CD14-positive monocyte (primary cell): ENCODE results near the gene KRTAP9-9. TPM values are rescaled to one million over a fixed set of nuclear protein-coding genes. Genes with fewer than 3 reads are reported as not detected.
"Not testable (repeated sequence)": the region's sequence is repeated elsewhere in the genome, so short reads cannot be mapped to it uniquely, and the experiment has no call there.

Source experiments
- DNase-seq, 3 donors: peaks; one replicate each; pipeline ENCODE4 v3.0.0-alpha.2; 2011 to 2022
- H2AFZ ChIP-seq: 2 replicates; pipeline ENCODE4 v1.6.0; 2012; ENCODE audit warnings: mild to moderate bottlenecking, low read depth, low read length, inconsistent platforms; ENCODE audit not compliant: insufficient read depth, poor library complexity, severe bottlenecking
- H3K27ac ChIP-seq, 2 donors: 1 replicate in 1 of 2; 2 replicates in 1 of 2; pipeline ENCODE4 v1.5.1; 2012 to 2013; ENCODE audit warnings: low read length in 2 of 2, control low read depth in 1 of 2, inconsistent platforms in 1 of 2, low read depth in 1 of 2, mild to moderate bottlenecking in 1 of 2
- H3K27me3 ChIP-seq, 2 donors: one replicate each; pipeline versions ENCODE4 v1.6.0 to v1.6.1; 2011 to 2013; ENCODE audit warnings: low read length in 2 of 2; ENCODE audit not compliant: control insufficient read depth in 2 of 2, insufficient read depth in 2 of 2
- H3K36me3 ChIP-seq, 2 donors: replicated peaks in 1 of 2; 1 replicate in 1 of 2; 2 replicates in 1 of 2; pipeline versions ENCODE4 v1.5.1 to v1.6.1; 2012 to 2013; ENCODE audit warnings: low read length in 2 of 2, control low read depth in 1 of 2, inconsistent platforms in 1 of 2, mild to moderate bottlenecking in 1 of 2; ENCODE audit not compliant: insufficient read depth in 2 of 2, control insufficient read depth in 1 of 2
- H3K4me1 ChIP-seq, 2 donors: 1 replicate in 1 of 2; 2 replicates in 1 of 2; pipeline versions ENCODE4 v1.5.1 to v1.6.1; 2012 to 2013; ENCODE audit warnings: low read length in 2 of 2, control low read depth in 1 of 2, inconsistent platforms in 1 of 2, mild to moderate bottlenecking in 1 of 2, moderate library complexity in 1 of 2; ENCODE audit not compliant: insufficient read depth in 2 of 2, control insufficient read depth in 1 of 2
- H3K4me2 ChIP-seq: replicated peaks from 2 replicates; pipeline ENCODE3; 2012; ENCODE audit warnings: low read length, moderate library complexity, mild to moderate bottlenecking; ENCODE audit not compliant: poor library complexity, severe bottlenecking; ENCODE audit errors: extremely low read depth
- H3K4me3 ChIP-seq, 3 experiments: fragments of 200-600 bp in 1 of 3; sonication (generic) in 1 of 3; replicated peaks in 1 of 3; 1 replicate in 2 of 3; 2 replicates in 1 of 3; pipeline ENCODE4 v1.5.1; 2011 to 2013; ENCODE audit warnings: low read length in 3 of 3, mild to moderate bottlenecking in 3 of 3, control low read depth in 2 of 3, low read depth in 2 of 3, inconsistent platforms in 1 of 3, moderate library complexity in 1 of 3
- H3K79me2 ChIP-seq: 2 replicates; pipeline ENCODE4 v1.6.0; 2012; ENCODE audit warnings: mild to moderate bottlenecking, control low read depth, inconsistent platforms, low read length, moderate library complexity; ENCODE audit not compliant: insufficient read depth
- H3K9ac ChIP-seq: 2 replicates; pipeline ENCODE4 v1.6.0; 2017; ENCODE audit warnings: low read length, mild to moderate bottlenecking; ENCODE audit not compliant: insufficient read depth, poor library complexity, severe bottlenecking
- H3K9me3 ChIP-seq, 2 donors: replicated peaks in 1 of 2; 1 replicate in 1 of 2; 2 replicates in 1 of 2; pipeline versions ENCODE4 v1.5.1 to v1.6.1; 2012 to 2013; ENCODE audit warnings: low read length in 2 of 2, control low read depth in 1 of 2; ENCODE audit not compliant: control insufficient read depth in 1 of 2, insufficient read depth in 1 of 2
- H4K20me1 ChIP-seq: 2 replicates; pipeline ENCODE4 v1.6.0; 2012; ENCODE audit warnings: mild to moderate bottlenecking, low read length, control low read depth, moderate library complexity; ENCODE audit not compliant: insufficient read depth
- H3K27ac Mint-ChIP-seq, 7 donors: one replicate each; pipeline ENCODE4 v1.8.0; 2020; ENCODE audit warnings: mild to moderate bottlenecking in 7 of 7, mixed read lengths in 7 of 7, moderate library complexity in 6 of 7, inconsistent platforms in 2 of 7
- H3K27me3 Mint-ChIP-seq, 3 donors: one replicate each; pipeline ENCODE4 v1.8.0; 2021 to 2022; ENCODE audit warnings: low read depth in 3 of 3, mild to moderate bottlenecking in 3 of 3, mixed read lengths in 3 of 3, moderate library complexity in 3 of 3, inconsistent platforms in 1 of 3
- H3K36me3 Mint-ChIP-seq, 2 donors: one replicate each; pipeline ENCODE4 v1.8.0; 2020; ENCODE audit warnings: mixed read lengths in 2 of 2, inconsistent platforms in 1 of 2, mild to moderate bottlenecking in 1 of 2
- H3K4me1 Mint-ChIP-seq: one replicate; pipeline ENCODE4 v1.8.0; 2020; ENCODE audit warnings: mild to moderate bottlenecking, mixed read lengths
- H3K4me3 Mint-ChIP-seq, 2 donors: one replicate each; pipeline ENCODE4 v1.8.0; 2020; ENCODE audit warnings: mild to moderate bottlenecking in 2 of 2, mixed read lengths in 2 of 2, moderate library complexity in 1 of 2
- H3K9me3 Mint-ChIP-seq, 7 donors: one replicate each; pipeline ENCODE4 v1.8.0; 2020 to 2022; ENCODE audit warnings: mixed read lengths in 7 of 7, mild to moderate bottlenecking in 6 of 7, moderate library complexity in 6 of 7, inconsistent platforms in 2 of 7
- WGBS: methylation state at CpG from one replicate; pipeline ENCODE4 v1.1.5; 2013; ENCODE audit warnings: missing lambda C conversion rate; ENCODE audit not compliant: insufficient coverage; 5-methylcytosine and 5-hydroxymethylcytosine counted together
- intact Hi-C, 2 donors: fragments of 100-400 bp; cut with micrococcal nuclease; formaldehyde crosslinking; loops; one replicate each; pipeline versions ENCODE4 v1.15.0 to v1.15.1; 2023
- polyA plus RNA-seq, 3 donors: library from polyadenylated mRNA; depleted of rRNA in 1 of 3; unstranded in 2 of 3; stranded (reverse) in 1 of 3; fragments of 300-500 nt in 2 of 3; fragments of >200 nt in 1 of 3; fragmentation: Illumina TruSeq in 2 of 3; gene quantifications; 1 replicate in 2 of 3; 2 replicates in 1 of 3; pipeline ENCODE4 v1.2.3, GENCODE V29; 2012 to 2021
- TF ChIP-seq, protein P1 (sequence below): fragments of 200-600 bp; IDR thresholded peaks from one replicate; pipeline ENCODE4 v1.8.0; 2022; ENCODE audit warnings: antibody characterized with exemption, mild to moderate bottlenecking

The KRTAP9-9 gene
- polyA plus RNA-seq, 3 donors = not detected

DNA sequence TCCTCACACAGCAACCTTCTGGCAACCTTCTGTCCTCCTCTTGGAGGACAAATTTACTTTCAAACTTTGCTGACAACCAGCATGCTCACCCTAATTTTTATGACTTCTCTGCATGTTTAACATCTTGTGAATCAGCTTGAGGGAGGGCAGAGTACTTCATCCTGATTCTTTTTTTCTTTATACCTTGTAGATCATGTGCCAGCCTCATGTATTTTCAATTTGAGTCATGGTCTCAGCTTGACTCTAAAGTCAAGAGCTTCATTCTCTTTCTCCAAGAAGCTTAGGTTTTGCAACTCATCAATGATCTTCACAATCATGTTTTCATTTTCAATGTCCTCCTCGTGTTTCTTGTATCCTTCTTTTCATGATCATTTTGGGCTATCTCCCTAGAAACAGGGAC is 16.7 kb downstream of the KRTAP9-9 start:
- H3K36me3 Mint-ChIP-seq = no peaks in the 10 kb centered on the region
- no peaks in the 10 kb centered on the region for H3K36me3 ChIP-seq
- no peak overlapping the region for H3K4me3 ChIP-seq
- no peaks in the 10 kb centered on the region for H3K9me3 ChIP-seq
- no peak overlapping the region for H2AFZ ChIP-seq
- DNase-seq = no peak
- no peaks in the 10 kb centered on the region for H3K79me2 ChIP-seq
- peaks cover 4 to 17% (median 14%) of the 10 kb centered on the region in 3 donors for H3K27me3 Mint-ChIP-seq
- H3K27ac Mint-ChIP-seq = no peak overlapping the region
- no peaks in the 10 kb centered on the region for H3K9me3 Mint-ChIP-seq
- no peak overlapping the region for H3K27ac ChIP-seq
- no peak overlapping the region for H3K4me2 ChIP-seq
- no peaks in the 10 kb centered on the region for H3K4me1 Mint-ChIP-seq
- intact Hi-C loops = no loop called here
- H3K9ac ChIP-seq = no peak overlapping the region
- H3K4me3 Mint-ChIP-seq = no peak overlapping the region
- H3K27me3 ChIP-seq = peaks cover 4 to 5% of the 10 kb centered on the region in 2 donors
- no CpG with 5 or more reads among the region's 1 CpG for WGBS
- no peaks in the 10 kb centered on the region for H4K20me1 ChIP-seq
- H3K4me1 ChIP-seq = no peaks in the 10 kb centered on the region
- TF ChIP-seq, protein P1, sequence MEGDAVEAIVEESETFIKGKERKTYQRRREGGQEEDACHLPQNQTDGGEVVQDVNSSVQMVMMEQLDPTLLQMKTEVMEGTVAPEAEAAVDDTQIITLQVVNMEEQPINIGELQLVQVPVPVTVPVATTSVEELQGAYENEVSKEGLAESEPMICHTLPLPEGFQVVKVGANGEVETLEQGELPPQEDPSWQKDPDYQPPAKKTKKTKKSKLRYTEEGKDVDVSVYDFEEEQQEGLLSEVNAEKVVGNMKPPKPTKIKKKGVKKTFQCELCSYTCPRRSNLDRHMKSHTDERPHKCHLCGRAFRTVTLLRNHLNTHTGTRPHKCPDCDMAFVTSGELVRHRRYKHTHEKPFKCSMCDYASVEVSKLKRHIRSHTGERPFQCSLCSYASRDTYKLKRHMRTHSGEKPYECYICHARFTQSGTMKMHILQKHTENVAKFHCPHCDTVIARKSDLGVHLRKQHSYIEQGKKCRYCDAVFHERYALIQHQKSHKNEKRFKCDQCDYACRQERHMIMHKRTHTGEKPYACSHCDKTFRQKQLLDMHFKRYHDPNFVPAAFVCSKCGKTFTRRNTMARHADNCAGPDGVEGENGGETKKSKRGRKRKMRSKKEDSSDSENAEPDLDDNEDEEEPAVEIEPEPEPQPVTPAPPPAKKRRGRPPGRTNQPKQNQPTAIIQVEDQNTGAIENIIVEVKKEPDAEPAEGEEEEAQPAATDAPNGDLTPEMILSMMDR = no peak

DNA sequence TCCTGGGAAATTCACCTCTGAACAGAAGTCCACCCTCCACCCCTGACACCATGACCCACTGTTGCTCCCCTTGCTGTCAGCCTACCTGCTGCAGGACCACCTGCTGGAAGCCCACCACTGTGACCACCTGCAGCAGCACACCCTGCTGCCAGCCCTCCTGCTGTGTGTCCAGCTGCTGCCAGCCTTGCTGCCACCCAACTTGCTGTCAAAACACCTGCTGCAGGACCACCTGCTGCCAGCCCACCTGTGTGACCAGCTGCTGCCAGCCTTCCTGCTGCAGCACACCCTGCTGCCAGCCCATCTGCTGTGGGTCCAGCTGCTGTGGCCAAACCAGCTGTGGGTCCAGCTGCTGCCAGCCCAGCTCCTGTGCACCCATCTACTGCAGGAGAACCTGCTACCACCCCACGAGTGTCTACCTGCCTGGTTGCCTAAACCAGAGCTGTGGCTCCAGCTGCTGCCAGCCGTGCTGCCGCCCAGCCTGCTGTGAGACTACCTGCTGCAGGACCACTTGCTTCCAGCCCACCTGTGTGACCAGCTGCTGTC is 20.5 kb downstream of the KRTAP9-9 start, which contains the start of gene KRTAP9-7:
KRTAP9-7 (plus strand) TSS at position 51 of the 543 bp plus-strand sequence; CDS start at position 51, 0 bp downstream.
- H3K27ac ChIP-seq, H3K4me3 ChIP-seq, DNase-seq: not testable (repeated sequence)

More for the DNA sequence above, 20.5 kb downstream of the KRTAP9-9 start, which contains the start of gene KRTAP9-7:
- H3K9ac ChIP-seq, H3K36me3 Mint-ChIP-seq, H3K36me3 ChIP-seq, H3K4me2 ChIP-seq, H3K27me3 ChIP-seq, H3K4me1 ChIP-seq, H4K20me1 ChIP-seq, intact Hi-C loops, H3K9me3 ChIP-seq, H2AFZ ChIP-seq, H3K79me2 ChIP-seq, H3K4me1 Mint-ChIP-seq, H3K9me3 Mint-ChIP-seq: not testable (repeated sequence)
- 97% methylated on average over 3 of the region's 3 CpGs for WGBS
- H3K27me3 Mint-ChIP-seq = peaks cover 4 to 18% (median 10%) of the 10 kb centered on the region in 3 donors
- peak within 1 kb of the TSS in 1 of 7 donors; percentile 58 for H3K27ac Mint-ChIP-seq
- peak within 1 kb of the TSS in 1 of 2 donors; percentile 17 for H3K4me3 Mint-ChIP-seq
